ENCODE data around the gene FAM131B.

Gene FAM131B

GRCh38 chr7:143327903-143328302, 34.6 kb downstream of the FAM131B start:
- Histone ChIP-seq H3K27ac (no peak overlapping the region), H3K27me3 (ENCODE audit: insufficient read depth, low read depth, severe bottlenecking) (no peaks in the 10 kb centered on the region), H3K4me3 (ENCODE audit: low read depth, low read length) (no peak overlapping the region), H3K36me3 (no peaks in the 10 kb centered on the region), H3K9me3 (ENCODE audit: severe bottlenecking) (no peaks in the 10 kb centered on the region)
- TF ChIP-seq CTCF (IDR thresholded peaks at IDR 0.05; ENCODE audit: low read depth, low read length) = no peak
- no peak for DNase-seq

GRCh38 chr7:143325240-143325639, 37.3 kb downstream of the FAM131B start:
- H3K36me3 ChIP-seq = no peaks in the 10 kb centered on the region
- H3K9me3 ChIP-seq (ENCODE audit: severe bottlenecking) = no peaks in the 10 kb centered on the region
- no peak overlapping the region for H3K4me3 ChIP-seq (ENCODE audit: low read depth, low read length)
- TF ChIP-seq CTCF (IDR thresholded peaks at IDR 0.05; ENCODE audit: low read depth, low read length) = no peak
- H3K27me3 ChIP-seq (ENCODE audit: insufficient read depth, low read depth, severe bottlenecking) = no peaks in the 10 kb centered on the region
- DNase-seq = no peak
- H3K27ac ChIP-seq = no peak overlapping the region

- DNase-seq = no peak
- Histone ChIP-seq H3K27me3 (ENCODE audit: insufficient read depth, low read depth, severe bottlenecking) (no peaks in the 10 kb centered on the region), H3K9me3 (ENCODE audit: severe bottlenecking) (no peaks in the 10 kb centered on the region), H3K36me3 (no peaks in the 10 kb centered on the region), H3K27ac (no peak overlapping the region), H3K4me3 (ENCODE audit: low read depth, low read length) (no peak overlapping the region)
- TF ChIP-seq CTCF (IDR thresholded peaks at IDR 0.05; ENCODE audit: low read depth, low read length) = no peak
Observed at GRCh38 chr7:143323653-143324052, 38.9 kb downstream of the FAM131B start.

- no peaks in the 10 kb centered on the region for H3K36me3 ChIP-seq
- peak; percentile 44 for DNase-seq
- no peak overlapping the region for H3K4me3 ChIP-seq (ENCODE audit: low read depth, low read length)
- H3K27me3 ChIP-seq (ENCODE audit: insufficient read depth, low read depth, severe bottlenecking) = no peaks in the 10 kb centered on the region
- no peaks in the 10 kb centered on the region for H3K9me3 ChIP-seq (ENCODE audit: severe bottlenecking)
- no peak for TF ChIP-seq CTCF (IDR thresholded peaks at IDR 0.05; ENCODE audit: low read depth, low read length)
- H3K27ac ChIP-seq = peak overlapping the region; percentile 13; the same call in 1 of the 2 replicates
Observed at GRCh38 chr7:143322760-143323633, 39.5 kb downstream of the FAM131B start.

- no peak for DNase-seq
- TF ChIP-seq CTCF (IDR thresholded peaks at IDR 0.05; ENCODE audit: low read depth, low read length) = peak; percentile 40
Observed at GRCh38 chr7:143321734-143322133, 40.8 kb downstream of the FAM131B start.

More at GRCh38 chr7:143321734-143322133, 40.8 kb downstream of the FAM131B start:
- Histone ChIP-seq H3K4me3 (ENCODE audit: low read depth, low read length) (no peak overlapping the region), H3K36me3 (no peaks in the 10 kb centered on the region), H3K27me3 (ENCODE audit: insufficient read depth, low read depth, severe bottlenecking) (no peaks in the 10 kb centered on the region), H3K9me3 (ENCODE audit: severe bottlenecking) (no peaks in the 10 kb centered on the region), H3K27ac (no peak overlapping the region)

Measured in WERI-Rb-1 (cell line).